ENCODE data around the gene PROK2. TPM values are rescaled to one million over a fixed set of nuclear protein-coding genes. Genes with fewer than 3 reads are reported as not detected.
A peak's percentile ranks its signal among the peaks of the same experiment; 100 is the strongest.

The PROK2 gene
- total and polyA plus RNA-seq, 2 experiments from 2014 or later = not detected

GRCh38 chr3:71726146-71726545, 58.8 kb downstream of the PROK2 start:
- peaks cover 58% of the 10 kb centered on the region for H3K27me3 ChIP-seq
- no peak for TF ChIP-seq CTCF (IDR thresholded peaks at IDR 0.05; ENCODE audit: low read depth, low read length)
- no peaks in the 10 kb centered on the region for H3K4me1 ChIP-seq (ENCODE audit: low read depth)
- no peak for DNase-seq (ENCODE audit: low read depth in 1 of 2, low spot score in 1 of 2)
- H3K27ac ChIP-seq = no peak overlapping the region
- no peaks in the 10 kb centered on the region for H3K36me3 ChIP-seq
- H3K9me3 ChIP-seq (ENCODE audit: low read depth) = no peaks in the 10 kb centered on the region
- H3K4me3 ChIP-seq = no peak overlapping the region

- Histone ChIP-seq H3K4me1 (ENCODE audit: low read depth) (no peaks in the 10 kb centered on the region), H3K9me3 (ENCODE audit: low read depth) (no peaks in the 10 kb centered on the region), H3K36me3 (no peaks in the 10 kb centered on the region), H3K4me3 (peak within 1 kb of the TSS; percentile 90), H3K27me3 (peaks cover 64% of the 10 kb centered on the region), H3K27ac (peak within 1 kb of the TSS; percentile 10)
- DNase-seq (ENCODE audit: low read depth in 1 of 2, low spot score in 1 of 2) = peak; percentile 37 to 53
- TF ChIP-seq CTCF (IDR thresholded peaks at IDR 0.05; ENCODE audit: low read depth, low read length) = no peak
Measured at GRCh38 chr3:71725271-71725991, 59.5 kb downstream of the PROK2 start, which contains the start of gene EIF4E3. Gene EIF4E3 (minus strand): TSS chr3:71725402. CDS start chr3:71725367, 35 bp downstream.

- H3K4me3 ChIP-seq = peak overlapping the region; percentile 90
- DNase-seq (ENCODE audit: low read depth in 1 of 2, low spot score in 1 of 2) = peak; percentile 13 to 67
- H3K27ac ChIP-seq = peak overlapping the region; percentile 10
- H3K36me3 ChIP-seq = no peaks in the 10 kb centered on the region
- no peak for TF ChIP-seq CTCF (IDR thresholded peaks at IDR 0.05; ENCODE audit: low read depth, low read length)
- no peaks in the 10 kb centered on the region for H3K4me1 ChIP-seq (ENCODE audit: low read depth)
- H3K9me3 ChIP-seq (ENCODE audit: low read depth) = no peaks in the 10 kb centered on the region
- peaks cover 64% of the 10 kb centered on the region for H3K27me3 ChIP-seq
Measured at GRCh38 chr3:71724584-71725270, 60.2 kb downstream of the PROK2 start.

GRCh38 chr3:71724171-71724453, 60.8 kb downstream of the PROK2 start:
- H3K4me3 ChIP-seq = peak overlapping the region; percentile 90
- TF ChIP-seq CTCF (IDR thresholded peaks at IDR 0.05; ENCODE audit: low read depth, low read length) = no peak
- no peaks in the 10 kb centered on the region for H3K9me3 ChIP-seq (ENCODE audit: low read depth)
- peaks cover 63% of the 10 kb centered on the region for H3K27me3 ChIP-seq
- DNase-seq (ENCODE audit: low read depth in 1 of 2, low spot score in 1 of 2) = no peak
- no peak overlapping the region for H3K27ac ChIP-seq
- H3K36me3 ChIP-seq = no peaks in the 10 kb centered on the region
- no peaks in the 10 kb centered on the region for H3K4me1 ChIP-seq (ENCODE audit: low read depth)

- Histone ChIP-seq H3K36me3 (no peaks in the 10 kb centered on the region), H3K4me3 (peak overlapping the region; percentile 90), H3K27me3 (peaks cover 58% of the 10 kb centered on the region), H3K27ac (no peak overlapping the region), H3K9me3 (ENCODE audit: low read depth) (no peaks in the 10 kb centered on the region), H3K4me1 (ENCODE audit: low read depth) (no peaks in the 10 kb centered on the region)
- TF ChIP-seq CTCF (IDR thresholded peaks at IDR 0.05; ENCODE audit: low read depth, low read length) = no peak
- DNase-seq (ENCODE audit: low read depth in 1 of 2, low spot score in 1 of 2) = no peak
Measured at GRCh38 chr3:71723452-71724170, 61.3 kb downstream of the PROK2 start.
